Cerebellar nuclear complex (tissue), 1 donor: ENCODE results near the gene LEKR1.
"Not testable (repeated sequence)": the region's sequence is repeated elsewhere in the genome, so short reads cannot be mapped to it uniquely, and the experiment has no call there.

Experiments used
- DNase-seq, 2 experiments: peaks; one replicate each; lab custom pipeline; 2025; lab: John Stamatoyannopoulos, UW

LEKR1 gene

DNA sequence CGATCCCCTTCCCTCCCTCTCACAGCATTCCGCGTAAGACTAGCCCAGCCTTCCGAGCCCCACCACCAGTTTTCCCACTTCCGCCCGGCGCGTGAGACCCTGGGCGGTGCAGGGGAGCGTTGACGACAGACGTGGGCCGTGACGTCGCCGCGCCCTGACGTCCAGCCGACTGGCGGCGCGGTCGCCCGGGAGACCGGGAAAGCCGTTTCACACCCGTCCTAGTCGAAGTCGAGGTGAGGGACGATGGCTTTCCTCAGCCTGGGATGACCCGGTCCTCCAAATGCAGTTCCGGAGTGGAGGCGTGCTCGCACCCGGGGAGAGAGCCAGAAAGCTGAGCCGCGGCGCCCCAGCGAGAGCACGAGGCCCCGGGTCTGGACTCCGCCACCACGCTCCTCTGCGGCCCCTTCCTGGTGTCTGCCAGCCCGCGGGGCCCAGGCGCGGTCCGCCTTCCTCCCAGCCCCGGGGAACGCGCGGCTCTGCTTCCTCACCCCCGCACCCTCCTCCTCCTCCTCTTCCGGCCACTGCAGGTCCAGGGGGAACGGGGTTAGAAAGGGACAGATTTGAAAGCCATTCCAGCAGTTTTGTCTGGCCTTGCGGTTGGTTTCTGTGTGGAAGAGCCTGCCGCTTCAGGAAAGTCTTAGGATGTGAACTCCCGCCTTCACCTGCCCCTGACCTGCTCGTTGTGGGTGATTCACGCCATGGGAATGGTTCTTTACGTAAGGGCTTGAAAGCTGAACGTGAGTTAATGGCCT, at the start of gene LEKR1:
Gene LEKR1 (plus strand): TSS at position 210 of the 752 bp plus-strand sequence. CDS start 2,977 bp downstream, outside the sequence.
- DNase-seq: peak in 1 of 2 experiments; percentile 50

DNA sequence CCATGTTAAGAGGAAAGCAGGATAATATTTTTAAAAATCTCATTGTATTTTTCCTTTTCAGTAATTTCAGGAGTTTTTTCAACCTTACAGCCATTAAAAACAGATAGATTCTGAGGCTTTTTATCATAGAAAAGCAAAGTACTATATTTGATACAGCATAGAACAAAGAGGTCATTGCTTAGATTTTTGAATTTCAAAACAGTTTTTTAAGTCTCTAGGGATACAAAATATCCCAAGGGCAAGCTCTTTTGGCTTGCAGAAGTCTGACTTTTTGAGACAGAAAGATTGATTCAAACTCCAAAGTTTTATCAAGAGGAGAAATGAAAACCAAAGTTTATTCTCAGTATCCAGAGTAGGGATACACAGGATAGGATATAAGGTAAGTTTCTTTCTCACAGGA, 49.3 kb upstream of the LEKR1 start:
- DNase-seq: no peak

DNA sequence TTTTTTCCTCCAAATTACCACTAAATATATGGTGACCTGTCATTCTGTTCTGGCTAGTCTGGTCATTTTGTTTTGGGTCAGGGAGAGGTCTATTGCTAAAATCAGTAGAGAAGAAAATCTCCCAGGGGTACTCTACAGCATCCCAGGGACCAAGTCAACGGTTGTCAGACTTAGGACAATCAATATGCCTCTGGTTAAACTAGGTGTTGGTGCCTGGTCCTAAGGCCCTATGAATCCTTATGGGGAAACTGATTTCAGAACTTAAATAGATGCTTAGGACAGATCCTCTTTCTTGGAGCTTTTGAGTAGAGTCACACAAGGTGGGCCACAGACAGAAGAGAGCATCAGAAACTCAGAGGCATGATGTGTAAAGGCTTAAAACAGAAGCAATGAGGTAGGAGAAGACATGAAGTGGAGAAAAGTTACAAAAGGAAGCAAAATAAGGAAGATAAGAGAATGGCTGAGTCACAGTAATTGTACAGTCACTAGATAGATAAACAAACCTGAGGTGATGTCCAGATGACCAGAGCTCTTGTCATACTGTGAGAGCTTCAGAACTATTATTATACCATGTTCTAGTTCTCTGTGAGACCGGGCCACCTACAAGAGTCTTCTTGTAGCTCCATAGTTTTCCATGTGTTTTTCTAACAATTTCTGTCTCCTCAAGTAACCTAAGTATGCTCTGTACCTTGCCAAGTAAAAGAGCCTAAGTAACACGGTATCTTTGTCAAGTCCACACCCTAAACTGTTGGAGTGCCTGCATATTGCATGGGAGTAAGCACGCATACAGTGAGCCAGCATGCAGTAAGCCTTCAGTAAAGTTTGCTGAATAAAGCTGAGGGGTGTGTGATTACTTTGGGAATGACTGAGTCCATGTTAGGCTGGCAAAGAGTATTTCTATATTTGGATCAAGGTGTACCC, 44.6 kb upstream of the LEKR1 start:
- DNase-seq: no peak

DNA sequence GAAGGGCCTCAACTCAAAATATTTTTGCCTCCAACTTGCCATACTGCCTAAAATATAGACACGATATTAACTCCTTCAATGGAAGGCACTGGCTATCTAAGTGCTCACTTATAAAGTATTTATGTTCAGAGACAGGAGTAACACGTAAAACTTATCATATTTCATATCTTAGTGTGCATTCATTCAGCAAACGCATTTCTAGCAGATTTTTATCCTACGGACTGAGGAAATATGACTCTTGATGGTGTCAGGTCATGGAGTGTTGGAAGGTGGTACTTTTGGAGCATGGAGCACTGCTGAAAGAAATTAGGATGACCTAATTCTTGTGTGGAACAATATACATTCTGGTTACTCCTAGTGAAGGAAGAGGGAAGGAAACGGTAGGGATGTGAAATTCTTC, 43.8 kb upstream of the LEKR1 start:
- DNase-seq: no peak

DNA sequence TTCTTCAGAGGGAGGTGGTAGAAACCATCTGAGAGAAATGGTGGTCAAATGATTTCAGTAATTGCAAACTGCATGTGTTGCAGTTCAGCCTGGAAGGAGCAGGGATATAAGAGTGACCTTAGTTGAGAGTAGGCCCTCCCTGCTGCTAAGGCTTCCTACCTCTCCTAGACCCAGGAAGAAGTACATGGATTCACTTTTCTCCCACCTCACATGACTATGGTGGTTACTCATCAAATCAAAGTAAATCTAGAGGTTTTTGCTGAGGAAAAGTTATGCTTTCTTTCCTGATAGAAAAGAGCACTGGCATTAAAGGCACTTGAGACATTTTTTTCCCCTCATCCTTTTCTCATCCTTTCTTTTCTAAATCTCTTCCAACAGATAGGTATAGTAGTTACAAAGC, 43.2 kb upstream of the LEKR1 start:
- no peak for DNase-seq

DNA sequence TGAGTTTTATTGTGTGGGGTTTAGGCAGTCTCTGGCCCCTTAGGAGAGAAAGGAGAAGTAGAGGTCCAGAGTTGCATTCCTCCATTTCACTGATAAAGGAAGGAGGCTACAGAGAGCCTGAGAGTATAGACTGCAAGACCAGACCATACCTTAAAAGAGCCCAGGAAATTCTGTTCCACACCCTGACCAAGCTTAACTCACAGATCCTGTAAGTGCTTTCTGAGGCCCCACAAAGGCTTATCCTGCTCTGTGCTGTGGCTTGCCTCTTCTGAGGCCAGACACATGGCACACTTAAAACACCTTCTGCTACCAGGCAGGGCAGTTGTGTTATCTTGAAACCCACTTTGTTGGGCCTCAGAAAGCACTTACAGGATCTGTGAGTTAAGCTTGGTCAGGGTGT, 39.2 kb upstream of the LEKR1 start:
- DNase-seq: no peak

DNA sequence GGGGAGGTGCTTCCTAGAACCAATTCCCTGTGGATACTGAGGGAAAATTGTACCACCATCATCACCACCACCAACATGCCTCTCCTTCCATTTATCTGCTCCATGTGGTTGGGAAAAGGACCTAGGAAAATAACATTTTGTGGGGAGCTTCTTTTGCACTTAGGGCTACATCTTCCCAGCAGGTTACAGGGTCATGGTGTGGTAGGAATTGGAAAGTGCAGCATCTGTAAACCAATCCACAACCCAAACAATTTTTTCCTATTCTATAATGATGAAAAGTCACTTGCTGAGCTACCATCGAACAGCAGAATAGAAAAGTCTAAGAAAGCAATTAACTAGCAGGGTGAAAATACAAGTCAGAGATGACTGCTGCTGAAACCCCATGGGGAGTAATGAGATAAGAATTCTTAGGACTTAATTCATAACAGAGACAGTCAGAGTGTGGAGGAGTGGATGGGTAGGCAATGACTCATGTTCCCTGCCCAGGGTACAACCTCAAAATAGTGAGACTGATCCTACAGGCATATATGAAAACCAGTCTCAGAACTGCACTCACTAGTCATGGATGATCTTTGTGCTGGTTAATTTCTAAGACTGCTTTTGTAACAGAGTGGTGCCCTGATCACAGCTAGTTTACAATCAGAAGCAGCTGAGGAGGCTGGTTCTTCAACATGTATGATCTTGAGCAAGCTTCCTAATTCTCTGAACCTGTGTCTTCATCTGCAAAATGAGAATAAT, 38.1 kb upstream of the LEKR1 start:
- DNase-seq: no peak

DNA sequence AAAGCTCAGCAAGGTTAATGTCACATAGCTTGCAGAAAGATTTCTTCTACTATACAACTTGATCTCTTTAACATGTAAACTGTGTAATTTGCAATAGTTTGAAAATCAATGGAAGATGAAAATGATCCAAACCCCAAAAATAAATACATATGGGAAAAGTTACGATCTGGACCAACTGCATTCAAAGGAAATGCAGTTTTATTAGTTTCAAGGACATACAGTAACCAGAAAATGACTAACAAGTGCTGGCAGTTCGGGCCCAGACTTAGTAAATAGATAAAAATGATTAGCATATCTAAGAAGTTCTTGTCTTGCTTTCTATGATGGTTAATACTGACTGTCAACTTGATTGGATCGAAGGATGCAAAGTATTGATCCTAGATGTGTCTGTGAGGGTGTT, 37.3 kb upstream of the LEKR1 start:
- DNase-seq: no peak

DNA sequence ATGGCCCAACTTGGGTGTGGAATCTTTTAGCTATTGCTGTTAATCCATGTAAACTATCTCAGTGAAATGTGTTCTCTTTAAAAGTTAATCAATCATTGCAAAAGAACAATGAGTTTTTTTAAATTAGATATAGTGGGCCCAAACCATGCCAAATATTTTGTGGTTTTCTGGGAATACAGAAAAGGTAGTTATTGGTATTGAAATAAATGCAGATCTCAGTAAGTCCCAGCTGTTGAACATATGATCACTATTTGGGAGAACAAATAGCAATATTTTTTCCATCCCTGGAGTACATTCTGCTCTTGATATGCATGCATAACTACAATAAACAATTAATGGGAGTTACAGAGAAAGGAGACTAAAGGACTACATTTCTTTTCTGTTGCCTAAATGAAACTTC, 36.0 kb upstream of the LEKR1 start:
- no peak for DNase-seq

DNA sequence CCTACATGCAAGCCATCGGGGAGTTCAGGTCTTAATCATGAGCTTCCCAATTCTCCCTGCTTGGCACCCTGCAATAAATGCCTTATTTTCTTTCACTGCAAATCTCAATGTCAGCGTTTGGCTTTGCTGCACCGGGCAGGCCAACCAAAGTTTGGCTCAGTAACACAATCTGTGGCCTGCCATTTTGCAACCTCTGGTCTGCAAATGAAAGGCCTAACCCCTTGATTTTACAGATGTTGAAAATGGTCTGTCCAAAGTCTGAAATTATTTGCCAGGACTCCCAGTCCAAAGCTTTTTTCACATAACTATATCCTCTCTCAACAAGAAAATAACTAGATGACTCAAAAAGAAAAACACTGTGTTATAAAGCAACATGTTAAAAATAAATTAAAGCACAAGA, 34.0 kb upstream of the LEKR1 start:
- no peak for DNase-seq

DNA sequence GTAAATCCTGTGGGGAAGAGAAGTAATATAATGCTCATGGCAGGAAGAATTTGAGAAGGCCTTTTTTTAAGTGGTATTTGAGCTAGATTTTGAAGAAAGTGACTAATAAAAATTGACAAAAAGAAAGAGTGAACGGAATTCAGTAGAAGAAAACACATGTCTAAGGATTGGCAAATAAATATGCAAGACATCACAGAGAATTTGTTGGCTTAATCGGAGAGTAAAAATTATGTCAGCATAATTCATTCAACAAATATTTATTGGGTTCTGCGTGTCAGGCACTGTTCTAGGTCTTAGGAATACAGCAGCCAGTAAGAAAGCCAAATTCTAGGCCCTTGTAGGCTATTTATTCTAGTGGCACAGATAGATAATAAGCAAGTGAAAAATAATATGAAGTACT, 33.6 kb upstream of the LEKR1 start:
- no peak for DNase-seq

DNA sequence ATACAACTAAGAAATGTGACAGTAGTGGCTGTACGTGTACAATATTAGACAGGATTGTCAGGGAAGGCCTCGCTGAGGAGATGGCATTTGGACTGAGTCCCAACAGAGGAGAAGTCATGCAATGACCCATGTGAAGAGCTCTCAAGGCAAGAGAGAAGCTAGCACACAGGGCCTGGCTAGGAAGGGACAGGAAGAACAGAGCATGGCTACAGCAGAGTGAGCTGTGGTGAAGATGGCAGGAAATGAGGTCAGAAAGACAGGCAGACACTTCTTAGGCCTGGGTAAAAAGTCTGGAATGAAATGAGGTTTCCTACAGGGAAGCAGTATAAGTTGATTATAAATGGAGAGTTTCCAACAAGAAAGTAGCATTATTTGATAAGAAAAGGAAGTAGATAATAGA, 33.2 kb upstream of the LEKR1 start:
- DNase-seq: no peak

DNA sequence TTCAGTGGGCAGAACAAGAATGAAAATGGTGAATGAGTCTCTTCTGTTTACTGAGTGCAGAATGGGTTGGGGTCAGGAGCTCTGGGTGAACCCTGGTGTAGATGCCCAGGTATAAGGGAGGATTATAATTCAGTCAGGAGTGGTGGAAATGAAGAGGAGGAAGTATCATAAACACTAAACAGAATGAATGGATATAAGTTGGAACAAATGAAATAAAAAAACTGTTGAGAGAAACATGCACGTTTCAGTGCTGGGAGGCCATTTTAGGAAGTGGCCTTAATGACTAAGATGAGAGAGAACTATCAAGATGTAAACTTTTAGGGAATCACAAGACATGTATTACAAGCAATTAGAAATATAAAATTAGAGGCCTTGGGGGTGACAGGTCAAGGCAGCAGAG, 32.8 kb upstream of the LEKR1 start:
- DNase-seq: no peak

DNA sequence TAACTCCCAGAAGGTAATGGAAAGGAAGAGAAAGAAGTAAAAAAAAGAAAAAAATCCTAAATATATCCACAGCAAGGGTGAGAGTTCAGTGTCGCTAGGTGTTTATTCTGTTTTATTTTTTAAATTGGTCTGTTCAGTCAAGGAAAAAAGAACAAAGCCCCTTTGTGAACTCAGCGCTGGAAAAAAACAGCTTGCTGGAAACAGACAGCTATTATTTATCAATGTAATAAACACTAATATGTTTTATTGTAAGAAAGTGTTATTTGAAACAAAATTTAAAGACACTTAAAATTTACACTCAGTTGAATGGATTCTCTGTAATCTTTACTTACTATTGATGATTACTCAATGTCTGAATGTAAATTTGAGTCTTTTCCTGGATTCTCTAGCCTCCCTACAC, 32.3 kb upstream of the LEKR1 start:
- no peak for DNase-seq

DNA sequence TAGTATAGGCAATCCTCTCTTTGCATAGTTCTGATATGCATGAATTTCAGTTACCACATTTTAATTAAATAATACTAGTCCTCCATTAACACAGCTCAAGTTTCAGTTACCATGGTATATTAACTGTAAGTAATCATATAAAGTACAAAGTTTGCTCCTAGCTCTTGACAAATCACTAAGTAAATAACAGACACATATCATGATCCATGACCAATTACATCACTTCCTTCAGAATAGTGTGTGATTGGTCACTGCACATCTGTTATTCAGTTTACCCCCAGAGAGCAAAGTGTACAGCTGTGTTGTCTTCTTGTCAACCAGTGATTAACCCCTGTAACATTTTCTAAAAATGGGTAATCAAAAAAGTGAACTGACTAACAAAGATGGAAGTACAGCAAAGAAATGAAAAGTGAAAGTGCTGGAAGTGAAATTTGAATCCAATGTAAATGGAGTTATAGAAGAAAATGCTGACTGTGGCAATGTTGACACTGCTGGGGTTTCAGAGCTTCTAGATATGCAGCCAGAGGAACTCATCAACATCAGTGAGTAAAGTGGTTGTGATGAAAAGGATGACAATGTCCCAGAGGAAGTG, 30.2 kb upstream of the LEKR1 start:
- DNase-seq: no peak

DNA sequence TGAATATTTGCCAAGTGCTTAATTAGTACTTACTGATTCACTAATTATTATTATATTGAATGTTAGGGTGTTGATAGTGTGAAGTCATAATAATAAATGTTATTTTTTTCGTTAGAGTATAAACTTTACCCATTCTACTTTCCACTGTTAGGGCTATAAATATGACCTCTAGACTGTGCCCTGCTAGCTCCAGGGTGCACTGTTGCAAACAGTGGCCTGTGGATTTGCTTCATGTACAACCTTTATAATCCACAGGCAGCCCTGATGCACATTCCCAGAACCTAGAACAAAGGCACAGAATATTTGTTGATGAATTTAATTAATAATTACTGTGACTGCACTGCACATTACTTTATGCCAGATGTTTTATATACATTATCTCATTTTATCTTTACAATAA, 28.8 kb upstream of the LEKR1 start:
- DNase-seq: no peak

DNA sequence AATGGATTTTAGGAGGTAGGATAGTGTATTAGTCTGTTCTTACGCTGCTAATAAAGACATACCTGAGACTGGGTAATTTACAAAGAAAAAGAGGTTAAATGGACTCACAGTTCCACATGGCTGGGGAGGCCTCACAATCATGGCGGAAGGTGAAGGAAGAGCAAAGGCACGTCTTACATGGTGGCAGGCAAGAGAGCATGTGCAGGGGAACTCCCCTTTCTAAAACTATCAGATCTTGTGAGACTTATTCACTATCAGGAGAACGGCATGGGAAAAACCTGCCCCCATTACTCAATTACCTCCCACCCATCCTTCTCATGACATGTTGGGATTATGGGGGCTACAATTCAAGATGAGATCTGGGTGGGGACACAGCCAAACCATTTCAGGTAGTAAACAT, 25.9 kb upstream of the LEKR1 start:
- DNase-seq: not testable (repeated sequence)

DNA sequence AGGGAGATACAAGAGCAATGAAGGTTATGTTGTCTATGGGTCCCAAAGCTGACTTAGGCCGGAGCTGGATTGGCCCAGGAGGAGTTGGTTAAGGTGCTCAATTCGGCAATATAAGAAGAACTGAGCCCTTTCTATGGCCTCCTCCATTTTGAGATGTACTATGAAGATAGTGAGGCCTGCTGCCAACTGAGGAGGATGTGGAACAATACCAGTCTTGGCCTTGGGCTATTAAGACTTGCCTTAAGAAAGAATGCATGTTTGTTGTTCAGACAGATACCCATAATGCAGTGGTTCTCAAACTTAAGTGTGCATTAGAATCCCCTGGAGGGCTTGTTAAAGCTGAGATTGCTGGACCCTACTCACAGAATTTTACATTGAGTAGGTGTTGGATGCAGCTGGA, 24.4 kb upstream of the LEKR1 start:
- DNase-seq: no peak

DNA sequence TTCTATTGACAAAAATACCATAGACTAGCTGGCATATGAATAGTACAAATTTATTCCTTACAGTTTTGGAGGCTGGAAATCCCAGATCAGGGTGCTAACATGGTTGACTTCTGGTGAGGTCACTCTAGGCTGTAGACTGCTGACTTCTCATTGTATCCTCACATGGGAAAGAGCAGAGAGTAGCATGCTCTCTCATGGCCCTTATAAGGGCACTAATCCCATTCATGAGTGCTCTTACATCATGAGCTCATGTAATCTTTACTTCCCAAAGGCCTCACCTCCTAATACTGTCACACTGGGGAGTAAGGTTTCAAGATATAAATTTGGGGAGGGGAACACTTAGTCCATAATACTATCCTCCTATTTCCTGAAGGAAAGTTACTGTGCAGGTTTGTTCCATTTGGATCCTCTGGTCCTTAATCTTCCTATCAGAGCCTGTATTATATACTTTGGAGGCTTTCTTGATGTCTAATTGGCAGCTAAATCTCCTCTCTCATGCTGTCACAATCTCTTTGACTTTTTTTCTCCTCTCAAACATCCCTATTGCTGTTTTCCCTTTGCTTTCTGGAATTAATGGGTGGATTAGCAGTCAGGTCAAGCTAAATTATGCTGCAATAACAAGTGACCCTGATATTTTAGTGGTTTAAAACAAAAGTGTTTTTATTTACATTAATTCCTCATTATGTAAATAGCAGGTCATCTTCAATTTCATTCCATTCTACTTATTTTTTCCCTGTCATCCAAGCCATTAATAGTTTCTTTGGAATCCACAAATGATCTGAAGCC, 23.1 kb upstream of the LEKR1 start:
- DNase-seq: no peak

DNA sequence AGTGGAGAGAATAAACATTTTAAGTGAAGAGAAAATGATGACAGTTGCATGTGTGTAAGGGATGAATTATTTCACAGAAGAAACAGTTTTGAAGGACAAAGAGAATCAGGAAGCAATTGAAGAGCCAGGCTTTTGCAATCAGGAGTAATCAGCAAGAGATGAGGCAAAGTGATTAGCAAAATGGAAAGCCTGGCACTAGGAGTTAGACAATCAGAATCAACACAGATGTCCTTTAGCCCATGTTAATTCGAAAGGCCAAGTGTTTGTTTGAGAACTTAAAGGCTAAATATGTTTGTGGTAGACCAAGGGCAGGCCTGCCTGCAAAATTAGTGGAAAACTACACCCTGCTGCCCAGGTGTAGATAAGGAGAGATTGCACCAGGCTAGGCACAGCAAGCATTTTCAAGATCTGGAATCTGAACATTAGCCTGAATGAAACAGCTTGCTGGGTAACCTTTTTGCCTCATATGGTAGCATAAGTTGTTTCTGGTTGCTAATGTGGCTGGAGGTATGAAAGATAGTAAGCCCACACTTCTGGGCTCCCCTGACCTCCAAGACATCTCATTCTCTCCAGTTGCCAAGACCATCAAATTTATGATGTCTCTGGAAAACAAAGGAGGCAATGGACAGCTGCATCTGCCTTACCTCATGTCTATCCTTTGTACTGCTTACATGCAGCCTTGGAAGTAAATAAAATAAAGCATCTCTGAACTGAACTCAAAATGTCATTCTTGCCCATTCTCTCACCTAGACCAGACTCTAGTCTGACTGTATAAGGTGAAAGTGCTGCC, 22.0 kb upstream of the LEKR1 start:
- DNase-seq: no peak

DNA sequence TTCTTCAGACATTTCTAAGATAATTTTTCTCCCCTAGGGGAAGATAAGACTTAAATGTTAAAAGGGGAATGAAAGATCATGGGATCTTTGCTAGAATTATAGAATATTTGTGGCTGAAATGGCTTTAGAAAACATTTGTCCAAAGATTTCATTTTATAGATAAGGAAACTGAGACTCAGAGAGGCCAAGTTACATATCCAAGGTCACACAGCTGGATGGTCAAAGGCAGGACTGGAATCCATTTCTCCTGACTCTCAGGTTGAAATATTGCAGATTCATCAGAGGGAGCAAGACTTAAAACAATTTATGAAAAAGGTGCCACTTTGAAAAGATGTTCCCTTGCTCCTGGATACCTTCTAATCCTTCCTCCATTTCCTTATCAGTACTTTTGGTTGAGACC, 19.5 kb upstream of the LEKR1 start:
- DNase-seq: no peak
